LNCaP clone FGC (cell line): Measurements from ENCODE around the gene OR6M1.

Source experiments
- DNase-seq: peaks from one replicate; pipeline ENCODE4 v3.0.0-alpha.2; 2011; ENCODE audit warnings: low read depth
- H3K4me3 ChIP-seq: 2 replicates; pipeline ENCODE4 v1.5.1; 2011; ENCODE audit warnings: mild to moderate bottlenecking, low read depth, low read length, control low read depth
- CTCF ChIP-seq: IDR thresholded peaks from 2 replicates; pipeline ENCODE4 v1.5.1; 2012; ENCODE audit warnings: mild to moderate bottlenecking; ENCODE audit not compliant: control insufficient read depth, insufficient read depth; ENCODE audit errors: extremely low read depth

The OR6M1 gene

GRCh38 chr11:123783536-123783935, 22.6 kb downstream of the OR6M1 start:
- H3K4me3 ChIP-seq: no peak overlapping the region
- TF ChIP-seq CTCF: no peak
- DNase-seq: no peak

- no peak for TF ChIP-seq CTCF
- H3K4me3 ChIP-seq: no peak overlapping the region
- DNase-seq: no peak
Measured at GRCh38 chr11:123778511-123778910, 27.6 kb downstream of the OR6M1 start.

- no peak for DNase-seq
- H3K4me3 ChIP-seq: no peak overlapping the region
- TF ChIP-seq CTCF: no peak
Measured at GRCh38 chr11:123775715-123776549, 30.2 kb downstream of the OR6M1 start.

GRCh38 chr11:123775289-123775688, 30.9 kb downstream of the OR6M1 start:
- no peak overlapping the region for H3K4me3 ChIP-seq
- DNase-seq: no peak
- no peak for TF ChIP-seq CTCF

GRCh38 chr11:123773959-123774358, 32.2 kb downstream of the OR6M1 start:
- no peak for DNase-seq
- H3K4me3 ChIP-seq: no peak overlapping the region
- TF ChIP-seq CTCF: no peak

- H3K4me3 ChIP-seq: no peak overlapping the region
- no peak for DNase-seq
- no peak for TF ChIP-seq CTCF
Measured at GRCh38 chr11:123773026-123773425, 33.1 kb downstream of the OR6M1 start.

GRCh38 chr11:123771664-123772063, 34.5 kb downstream of the OR6M1 start:
- no peak for TF ChIP-seq CTCF
- no peak overlapping the region for H3K4me3 ChIP-seq
- no peak for DNase-seq
